ENCODE data around the gene DIP2C. TPM values are rescaled to one million over a fixed set of nuclear protein-coding genes. Genes with fewer than 3 reads are reported as not detected.
"Not testable (repeated sequence)": the region's sequence is repeated elsewhere in the genome, so short reads cannot be mapped to it uniquely, and the experiment has no call there.

Gene DIP2C
- total and polyA plus RNA-seq, 3 experiments from 2014 or later = 0.44 to 1.1 (median 0.55) TPM

- CTCF ChIA-PET; POLR2A ChIA-PET; DNase-seq; H3K36me3 ChIP-seq (ENCODE audit: insufficient read depth, low read length); H3K27me3 Mint-ChIP-seq; H3K9me3 Mint-ChIP-seq; H3K4me3 ChIP-seq (ENCODE audit: low read length); H3K27me3 ChIP-seq (ENCODE audit: insufficient read depth, low read length, poor library complexity, severe bottlenecking); H3K9me3 ChIP-seq (ENCODE audit: low read length); H3K27ac ChIP-seq (ENCODE audit: low read depth, low read length); H3K4me3 Mint-ChIP-seq: not testable (repeated sequence)
- peak overlapping the region in 2 of 8 donors; percentile 23 to 43 for H3K27ac Mint-ChIP-seq
- peaks cover 7 to 15% (median 15%) of the 10 kb centered on the region in 3 donors for H3K4me1 Mint-ChIP-seq
- peaks cover 12% of the 10 kb centered on the region for H3K4me1 ChIP-seq (ENCODE audit: insufficient read depth, low read length)
- H3K36me3 Mint-ChIP-seq = peaks cover 0 to 22% (median 3%) of the 10 kb centered on the region in 3 donors
Observed at GRCh38 chr10:347774-348173, 341.7 kb downstream of the DIP2C start.

DNA sequence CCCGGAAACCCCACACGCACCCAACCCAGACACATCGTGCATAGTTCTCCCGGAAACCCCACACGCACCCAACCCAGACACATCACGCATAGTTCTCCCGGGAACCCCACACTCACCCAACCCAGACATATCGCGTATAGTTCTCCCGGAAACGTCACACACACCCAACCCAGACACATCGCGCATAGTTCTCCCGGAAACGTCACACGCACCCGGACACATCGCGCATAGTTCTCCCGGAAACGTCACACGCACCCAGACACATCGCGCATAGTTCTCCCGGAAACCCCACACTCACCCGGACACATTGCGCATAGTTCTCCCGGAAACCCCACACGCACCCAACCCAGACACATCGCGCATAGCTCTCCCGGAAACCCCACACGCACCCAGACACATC lies 342.3 kb downstream of the DIP2C start:
- H3K27me3 ChIP-seq (ENCODE audit: insufficient read depth, low read length, poor library complexity, severe bottlenecking); H3K9me3 Mint-ChIP-seq; H3K9me3 ChIP-seq (ENCODE audit: low read length); H3K27ac ChIP-seq (ENCODE audit: low read depth, low read length); CTCF ChIA-PET; H3K4me3 Mint-ChIP-seq; H3K4me3 ChIP-seq (ENCODE audit: low read length); POLR2A ChIA-PET; H3K4me1 Mint-ChIP-seq; H3K27me3 Mint-ChIP-seq; H3K4me1 ChIP-seq (ENCODE audit: insufficient read depth, low read length); DNase-seq; H3K36me3 ChIP-seq (ENCODE audit: insufficient read depth, low read length); H3K27ac Mint-ChIP-seq: not testable (repeated sequence)
- peaks cover 0 to 25% (median 3%) of the 10 kb centered on the region in 3 donors for H3K36me3 Mint-ChIP-seq

DNA sequence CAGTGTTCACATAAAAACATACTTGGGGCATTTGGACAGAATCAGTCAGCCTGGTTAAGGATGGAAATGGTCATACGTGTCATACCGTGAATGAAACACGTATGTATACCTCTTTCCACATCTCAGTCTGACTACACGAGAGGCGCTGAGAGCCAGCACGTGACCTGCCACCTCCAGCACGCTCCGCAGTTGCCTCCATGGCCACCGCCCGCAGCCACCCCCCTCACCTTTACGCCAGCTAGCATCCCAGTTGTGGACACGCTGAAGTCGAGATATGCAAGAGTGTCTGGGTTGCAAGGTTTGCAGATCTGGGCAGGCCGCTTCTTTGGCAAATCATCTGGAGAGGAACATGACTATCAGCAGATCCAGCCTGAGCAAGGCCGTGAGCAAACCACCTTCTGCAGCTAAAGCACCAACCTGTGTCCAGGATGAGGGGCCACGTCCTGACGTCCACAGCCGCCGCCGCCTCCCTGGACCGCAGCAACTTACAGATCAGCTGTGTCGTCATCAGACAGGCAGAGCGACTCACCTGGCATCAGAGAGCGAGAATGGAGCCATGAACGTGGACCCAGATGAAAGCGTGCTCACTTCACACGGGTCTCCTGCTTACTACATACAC lies 344.8 kb downstream of the DIP2C start:
- H3K4me3 ChIP-seq (ENCODE audit: low read length) = no peak overlapping the region
- Mint-ChIP-seq H3K4me1 (peaks cover 0 to 2% (median 0%) of the 10 kb centered on the region in 3 donors), H3K27me3 (no peaks in the 10 kb centered on the region), H3K9me3 (no peaks in the 10 kb centered on the region), H3K4me3 (no peak overlapping the region), H3K36me3 (peaks cover 0 to 28% (median 0%) of the 10 kb centered on the region in 3 donors), H3K27ac (no peak overlapping the region)
- ChIA-PET POLR2A (no interaction called here), CTCF (no interaction called here)
- H3K27ac ChIP-seq (ENCODE audit: low read depth, low read length) = no peak overlapping the region
- no peaks in the 10 kb centered on the region for H3K27me3 ChIP-seq (ENCODE audit: insufficient read depth, low read length, poor library complexity, severe bottlenecking)
- H3K4me1 ChIP-seq (ENCODE audit: insufficient read depth, low read length) = no peaks in the 10 kb centered on the region
- H3K9me3 ChIP-seq (ENCODE audit: low read length) = no peaks in the 10 kb centered on the region
- no peak for DNase-seq
- H3K36me3 ChIP-seq (ENCODE audit: insufficient read depth, low read length) = no peaks in the 10 kb centered on the region

DNA sequence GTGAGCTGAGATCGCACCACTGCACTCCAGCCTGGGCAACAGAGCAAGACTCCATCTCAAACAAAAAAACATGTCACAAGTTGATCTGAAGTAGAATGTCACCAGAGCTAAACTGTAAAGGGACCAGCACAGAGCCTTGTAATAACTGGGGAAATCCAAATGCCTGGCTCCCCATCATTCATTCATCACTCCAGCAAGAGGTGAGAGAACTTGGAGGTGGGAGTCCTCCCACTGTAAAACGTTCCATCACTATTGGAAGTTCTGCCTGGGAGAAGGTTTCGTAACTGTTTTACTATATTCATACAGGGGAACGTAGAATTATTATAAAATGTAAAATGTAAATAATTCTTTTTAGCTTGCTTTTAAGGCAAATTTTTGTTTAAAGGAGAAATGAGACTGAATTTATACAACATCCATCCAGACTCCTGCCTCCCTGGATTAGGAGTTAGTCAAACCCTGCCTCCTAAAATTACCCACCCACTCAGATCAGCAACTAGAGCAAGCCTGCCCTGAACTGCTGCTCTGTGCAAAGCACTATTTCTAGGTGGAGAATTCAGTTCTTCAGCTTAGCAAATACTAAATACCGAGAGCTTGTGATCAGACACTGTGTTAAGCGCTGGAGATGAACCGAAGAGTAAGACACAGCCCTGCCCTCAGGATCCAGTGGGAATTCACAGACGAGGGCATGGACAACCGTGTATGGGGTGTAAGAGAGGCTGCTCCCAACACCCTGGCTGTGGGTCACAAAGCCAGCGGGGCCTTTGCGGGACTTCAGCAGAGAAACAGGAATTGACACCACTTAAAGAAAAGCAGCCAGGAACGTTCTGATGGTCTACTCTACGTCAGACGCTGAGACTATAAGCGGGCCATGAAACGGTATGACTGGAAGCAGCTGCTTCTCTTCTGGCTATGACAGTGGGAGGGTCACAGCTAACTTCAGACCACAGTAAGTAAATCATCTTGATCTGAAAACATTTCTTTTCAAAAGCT lies 345.9 kb downstream of the DIP2C start:
- no peak overlapping the region for H3K4me3 Mint-ChIP-seq
- Histone ChIP-seq H3K36me3 (ENCODE audit: insufficient read depth, low read length) (no peaks in the 10 kb centered on the region), H3K4me3 (ENCODE audit: low read length) (no peak overlapping the region), H3K27me3 (ENCODE audit: insufficient read depth, low read length, poor library complexity, severe bottlenecking) (no peaks in the 10 kb centered on the region), H3K27ac (ENCODE audit: low read depth, low read length) (no peak overlapping the region), H3K9me3 (ENCODE audit: low read length) (no peaks in the 10 kb centered on the region), H3K4me1 (ENCODE audit: insufficient read depth, low read length) (no peaks in the 10 kb centered on the region)
- POLR2A ChIA-PET = no interaction called here
- H3K9me3 Mint-ChIP-seq = no peaks in the 10 kb centered on the region
- no peaks in the 10 kb centered on the region for H3K27me3 Mint-ChIP-seq
- DNase-seq = no peak
- H3K27ac Mint-ChIP-seq = no peak overlapping the region
- CTCF ChIA-PET = no interaction called here
- peaks cover 0 to 2% (median 0%) of the 10 kb centered on the region in 3 donors for H3K4me1 Mint-ChIP-seq
- H3K36me3 Mint-ChIP-seq = peaks cover 0 to 29% (median 0%) of the 10 kb centered on the region in 3 donors

GRCh38 chr10:341081-341740 lies 348.3 kb downstream of the DIP2C start:
- peak overlapping the region in 1 of 8 donors; percentile 33 for H3K27ac Mint-ChIP-seq
- peaks cover 2 to 29% (median 8%) of the 10 kb centered on the region in 3 donors for H3K36me3 Mint-ChIP-seq
- CTCF ChIA-PET = no interaction called here

GRCh38 chr10:340646-341045 lies 348.8 kb downstream of the DIP2C start:
- DNase-seq = no peak
- no peaks in the 10 kb centered on the region for H3K9me3 ChIP-seq (ENCODE audit: low read length)
- no peak overlapping the region for H3K4me3 ChIP-seq (ENCODE audit: low read length)
- no peaks in the 10 kb centered on the region for H3K27me3 ChIP-seq (ENCODE audit: insufficient read depth, low read length, poor library complexity, severe bottlenecking)
- Mint-ChIP-seq H3K27me3 (no peaks in the 10 kb centered on the region), H3K4me3 (no peak overlapping the region), H3K27ac (no peak overlapping the region), H3K4me1 (peaks cover 3 to 6% (median 5%) of the 10 kb centered on the region in 3 donors), H3K36me3 (peaks cover 2 to 29% (median 8%) of the 10 kb centered on the region in 3 donors), H3K9me3 (no peaks in the 10 kb centered on the region)
- POLR2A ChIA-PET = no interaction called here
- no peaks in the 10 kb centered on the region for H3K36me3 ChIP-seq (ENCODE audit: insufficient read depth, low read length)
- CTCF ChIA-PET = no interaction called here
- no peak overlapping the region for H3K27ac ChIP-seq (ENCODE audit: low read depth, low read length)
- H3K4me1 ChIP-seq (ENCODE audit: insufficient read depth, low read length) = no peaks in the 10 kb centered on the region

More at GRCh38 chr10:341081-341740, 348.3 kb downstream of the DIP2C start:
- no peaks in the 10 kb centered on the region for H3K9me3 ChIP-seq (ENCODE audit: low read length)
- no peak for DNase-seq
- POLR2A ChIA-PET = no interaction called here
- no peak overlapping the region for H3K4me3 ChIP-seq (ENCODE audit: low read length)
- H3K27ac ChIP-seq (ENCODE audit: low read depth, low read length) = no peak overlapping the region
- H3K4me3 Mint-ChIP-seq = no peak overlapping the region
- no peaks in the 10 kb centered on the region for H3K36me3 ChIP-seq (ENCODE audit: insufficient read depth, low read length)
- H3K4me1 Mint-ChIP-seq = peaks cover 1 to 5% (median 4%) of the 10 kb centered on the region in 3 donors
- H3K4me1 ChIP-seq (ENCODE audit: insufficient read depth, low read length) = no peaks in the 10 kb centered on the region
- no peaks in the 10 kb centered on the region for H3K27me3 ChIP-seq (ENCODE audit: insufficient read depth, low read length, poor library complexity, severe bottlenecking)
- no peaks in the 10 kb centered on the region for H3K9me3 Mint-ChIP-seq
- H3K27me3 Mint-ChIP-seq = no peaks in the 10 kb centered on the region

GRCh38 chr10:339038-339391 lies 350.5 kb downstream of the DIP2C start:
- H3K4me1 ChIP-seq (ENCODE audit: insufficient read depth, low read length) = peaks cover 4% of the 10 kb centered on the region
- H3K27me3 Mint-ChIP-seq = no peaks in the 10 kb centered on the region
- H3K4me1 Mint-ChIP-seq = peaks cover 13 to 21% (median 16%) of the 10 kb centered on the region in 3 donors
- POLR2A ChIA-PET = no interaction called here
- H3K27me3 ChIP-seq (ENCODE audit: insufficient read depth, low read length, poor library complexity, severe bottlenecking) = no peaks in the 10 kb centered on the region
- CTCF ChIA-PET = no interaction called here
- H3K4me3 ChIP-seq (ENCODE audit: low read length) = no peak overlapping the region
- H3K36me3 Mint-ChIP-seq = peaks cover 2 to 22% (median 8%) of the 10 kb centered on the region in 3 donors
- no peak overlapping the region for H3K27ac ChIP-seq (ENCODE audit: low read depth, low read length)
- no peak overlapping the region for H3K27ac Mint-ChIP-seq
- no peaks in the 10 kb centered on the region for H3K9me3 Mint-ChIP-seq
- no peak overlapping the region for H3K4me3 Mint-ChIP-seq
- H3K36me3 ChIP-seq (ENCODE audit: insufficient read depth, low read length) = no peaks in the 10 kb centered on the region
- no peaks in the 10 kb centered on the region for H3K9me3 ChIP-seq (ENCODE audit: low read length)
- DNase-seq = no peak

Measured in CD8-positive, alpha-beta memory T cell (primary cell).